Upper lobe of right lung (tissue), 1 donor: Measurements from ENCODE around the gene PLEKHM3. TPM values are rescaled to one million over a fixed set of nuclear protein-coding genes. Genes with fewer than 3 reads are reported as not detected.

ENCODE experiments used
- ATAC-seq: fragments of 200-7000 bp; cut with Tn5 transposase; one replicate; pipeline ENCODE4 v1.9.1; 2020; ENCODE audit warnings: mild to moderate bottlenecking, moderate library complexity
- DNase-seq: peaks from one replicate; pipeline ENCODE4 v3.0.0-alpha.2; 2020
- H3K27ac ChIP-seq: fragments of 200-600 bp; one replicate; pipeline ENCODE4 v1.8.0; 2022
- H3K27me3 ChIP-seq: fragments of 200-600 bp; one replicate; pipeline ENCODE4 v1.8.0; 2022; ENCODE audit warnings: mild to moderate bottlenecking
- H3K36me3 ChIP-seq: fragments of 200-600 bp; one replicate; pipeline ENCODE4 v1.8.0; 2022
- H3K4me1 ChIP-seq: fragments of 200-600 bp; one replicate; pipeline ENCODE4 v1.8.0; 2022
- H3K4me3 ChIP-seq: fragments of 200-600 bp; one replicate; pipeline ENCODE4 v1.8.0; 2022; ENCODE audit warnings: mild to moderate bottlenecking
- H3K9me3 ChIP-seq: fragments of 200-600 bp; one replicate; pipeline ENCODE4 v1.8.0; 2022
- intact Hi-C: fragments of 100-400 bp; cut with DNase I; formaldehyde crosslinking; loops from one replicate; pipeline ENCODE4 v1.11.0; 2022
- total RNA-seq: library from RNA; stranded (reverse); fragmentation: NEBNext Ultra II Directional; extraction: Animal tissue kit (Norgen Biotek cat#: 25700); gene quantifications from one replicate; pipeline ENCODE4 v1.2.1, GENCODE V29; 2021
- TF ChIP-seq, protein P1 (sequence below): fragments of 200-600 bp; IDR thresholded peaks from one replicate; pipeline ENCODE4 v1.8.0; 2022; ENCODE audit warnings: antibody characterized with exemption
- donor health status: DM: no; HTN: yes; CAD: no; lungs with severe emphysema.

PLEKHM3 gene
- total RNA-seq, 1 donor from 2014 or later, result 24.5 TPM

DNA sequence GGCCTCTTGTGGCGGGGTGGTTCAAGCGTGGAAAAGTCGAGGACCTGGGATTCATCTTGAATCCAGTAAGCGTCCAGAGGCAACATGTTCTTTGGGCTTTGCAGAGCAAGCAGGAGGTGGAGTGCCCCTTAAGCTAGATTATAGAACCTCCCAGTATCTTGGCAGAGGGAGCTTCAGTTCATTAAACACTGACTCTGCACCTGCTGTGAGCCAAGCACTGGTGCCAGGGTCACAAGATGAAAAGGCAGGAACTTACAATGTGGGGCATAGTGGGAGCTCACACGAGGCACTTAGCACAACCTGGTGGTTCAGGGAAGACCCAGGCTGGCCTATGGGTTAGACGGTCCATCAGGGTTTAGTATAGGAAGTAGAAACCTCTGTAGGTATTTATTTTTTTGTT is 248.2 kb downstream of the PLEKHM3 start:
- DNase-seq (no peak), ATAC-seq (no peak)
- Histone ChIP-seq H3K36me3 (no peaks in the 10 kb centered on the region), H3K4me1 (no peaks in the 10 kb centered on the region), H3K27me3 (no peaks in the 10 kb centered on the region), H3K27ac (no peak overlapping the region), H3K4me3 (no peak overlapping the region), H3K9me3 (no peaks in the 10 kb centered on the region)
- intact Hi-C loops, result no loop called here
- TF ChIP-seq, protein P1, sequence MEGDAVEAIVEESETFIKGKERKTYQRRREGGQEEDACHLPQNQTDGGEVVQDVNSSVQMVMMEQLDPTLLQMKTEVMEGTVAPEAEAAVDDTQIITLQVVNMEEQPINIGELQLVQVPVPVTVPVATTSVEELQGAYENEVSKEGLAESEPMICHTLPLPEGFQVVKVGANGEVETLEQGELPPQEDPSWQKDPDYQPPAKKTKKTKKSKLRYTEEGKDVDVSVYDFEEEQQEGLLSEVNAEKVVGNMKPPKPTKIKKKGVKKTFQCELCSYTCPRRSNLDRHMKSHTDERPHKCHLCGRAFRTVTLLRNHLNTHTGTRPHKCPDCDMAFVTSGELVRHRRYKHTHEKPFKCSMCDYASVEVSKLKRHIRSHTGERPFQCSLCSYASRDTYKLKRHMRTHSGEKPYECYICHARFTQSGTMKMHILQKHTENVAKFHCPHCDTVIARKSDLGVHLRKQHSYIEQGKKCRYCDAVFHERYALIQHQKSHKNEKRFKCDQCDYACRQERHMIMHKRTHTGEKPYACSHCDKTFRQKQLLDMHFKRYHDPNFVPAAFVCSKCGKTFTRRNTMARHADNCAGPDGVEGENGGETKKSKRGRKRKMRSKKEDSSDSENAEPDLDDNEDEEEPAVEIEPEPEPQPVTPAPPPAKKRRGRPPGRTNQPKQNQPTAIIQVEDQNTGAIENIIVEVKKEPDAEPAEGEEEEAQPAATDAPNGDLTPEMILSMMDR, result no peak

DNA sequence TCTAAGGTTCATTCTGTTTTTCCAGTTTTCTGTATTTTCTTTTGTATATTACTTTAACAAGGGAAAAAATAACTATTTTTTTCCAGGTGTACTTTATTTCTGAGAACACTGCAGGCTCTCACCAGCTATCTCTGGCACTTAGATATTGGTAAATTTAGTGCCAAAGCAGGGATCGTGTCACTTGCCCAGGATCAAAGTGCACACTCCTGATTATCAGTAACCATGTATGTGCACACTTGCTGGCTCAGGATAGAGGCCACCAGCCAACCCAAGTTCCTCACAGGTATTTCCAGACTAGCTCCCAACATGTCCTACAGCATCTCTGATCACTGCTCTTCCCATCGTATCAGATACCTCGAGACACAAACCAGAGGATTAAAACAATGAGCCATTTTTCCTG is 249.9 kb downstream of the PLEKHM3 start:
- H3K9me3 ChIP-seq, result no peaks in the 10 kb centered on the region
- ATAC-seq (no peak), DNase-seq (no peak)
- intact Hi-C loops, result no loop called here
- H3K27me3 ChIP-seq, result no peaks in the 10 kb centered on the region
- TF ChIP-seq, protein P1, result no peak
- no peak overlapping the region for H3K4me3 ChIP-seq
- H3K36me3 ChIP-seq, result no peaks in the 10 kb centered on the region
- no peak overlapping the region for H3K27ac ChIP-seq
- peaks cover 11% of the 10 kb centered on the region for H3K4me1 ChIP-seq

DNA sequence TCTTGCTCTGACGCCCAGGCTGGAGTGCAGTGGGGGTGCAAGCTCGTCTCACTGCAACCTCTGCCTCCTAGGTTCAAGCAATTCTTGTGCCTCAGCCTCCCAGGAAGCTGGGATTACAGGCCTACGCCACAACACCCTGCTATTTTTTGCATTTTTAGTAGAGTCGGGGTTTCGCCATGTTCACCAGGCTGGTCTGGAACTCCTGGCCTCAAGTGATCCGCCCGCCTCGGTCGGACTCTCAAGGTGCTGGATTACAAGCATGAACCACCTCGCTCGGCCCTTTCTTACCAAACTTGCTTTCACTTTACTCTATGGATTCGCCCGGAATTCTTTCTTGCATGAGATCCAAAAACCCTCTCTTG is 252.5 kb downstream of the PLEKHM3 start:
- no peaks in the 10 kb centered on the region for H3K36me3 ChIP-seq
- intact Hi-C loops, result no loop called here

DNA sequence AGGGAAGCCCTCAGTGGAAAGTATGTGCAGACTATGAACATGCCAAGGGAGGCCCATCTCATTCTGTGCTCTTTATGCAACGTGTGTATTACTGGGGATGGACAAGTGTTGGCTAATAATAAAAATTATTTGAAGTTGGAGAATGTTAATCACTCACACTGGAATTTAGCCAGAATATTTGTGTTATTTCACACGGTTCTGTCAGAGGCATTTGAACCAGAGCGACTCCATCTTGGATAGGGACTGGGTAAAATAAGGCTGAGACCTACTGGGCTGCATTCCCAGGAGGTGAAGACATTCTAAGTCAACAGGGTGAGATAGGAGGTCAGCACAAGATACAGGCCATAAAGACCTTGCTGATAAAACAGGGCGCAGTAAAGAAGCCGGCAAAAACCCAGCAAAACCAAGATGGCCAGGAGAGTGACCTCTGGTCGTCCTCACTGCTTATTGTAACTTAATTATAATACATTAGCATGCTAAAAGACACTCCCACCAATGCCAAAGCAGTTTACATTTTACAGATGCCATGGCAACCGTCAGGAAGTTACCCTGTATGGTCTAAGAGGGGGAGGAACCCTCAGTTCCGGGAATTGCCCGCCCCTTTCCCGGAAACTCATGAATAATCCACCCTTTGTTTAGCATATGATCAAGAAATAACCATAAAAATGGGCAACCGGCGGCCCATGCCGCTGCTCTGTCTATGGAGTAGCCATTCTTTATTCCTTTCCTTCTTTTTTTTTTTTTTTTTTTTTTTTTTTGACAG is 253.1 kb downstream of the PLEKHM3 start:
- Histone ChIP-seq H3K4me3 (no peak overlapping the region), H3K4me1 (peaks cover 19% of the 10 kb centered on the region), H3K9me3 (no peaks in the 10 kb centered on the region), H3K27ac (no peak overlapping the region), H3K36me3 (peaks cover 3% of the 10 kb centered on the region), H3K27me3 (no peaks in the 10 kb centered on the region)
- no peak for DNase-seq
- intact Hi-C loops, result no loop called here
- TF ChIP-seq, protein P1, result no peak
- no peak for ATAC-seq

More for the DNA sequence above, 252.5 kb downstream of the PLEKHM3 start:
- DNase-seq, result no peak
- Histone ChIP-seq H3K27ac (no peak overlapping the region), H3K4me3 (no peak overlapping the region), H3K27me3 (no peaks in the 10 kb centered on the region), H3K4me1 (peaks cover 17% of the 10 kb centered on the region), H3K9me3 (no peaks in the 10 kb centered on the region)
- no peak for ATAC-seq
- TF ChIP-seq, protein P1, result no peak

DNA sequence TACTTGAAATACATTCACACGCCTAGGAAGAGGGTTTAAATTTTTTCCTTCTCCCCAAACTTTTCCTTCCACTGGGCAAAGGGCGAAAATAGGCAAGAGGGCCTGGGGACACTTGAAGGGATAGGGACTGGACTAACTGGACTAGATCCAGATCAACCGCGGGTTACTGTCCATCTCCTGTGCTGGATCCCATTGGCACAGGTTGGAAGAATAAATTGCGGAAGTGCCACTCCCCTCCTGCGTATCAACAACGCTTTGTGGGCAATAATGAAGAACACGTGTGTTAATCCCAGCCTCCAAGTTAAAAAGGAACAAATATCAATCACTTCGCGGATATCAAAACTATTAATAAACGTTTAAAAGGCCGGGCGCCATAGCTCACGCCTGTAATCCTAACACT is 253.9 kb downstream of the PLEKHM3 start:
- H3K4me1 ChIP-seq, result peaks cover 19% of the 10 kb centered on the region
- ATAC-seq (no peak), DNase-seq (no peak)
- no peaks in the 10 kb centered on the region for H3K9me3 ChIP-seq
- intact Hi-C loops, result no loop called here
- H3K4me3 ChIP-seq, result peak overlapping the region; percentile 63
- TF ChIP-seq, protein P1, result no peak
- H3K27ac ChIP-seq, result peak overlapping the region; percentile 56
- peaks cover 7% of the 10 kb centered on the region for H3K36me3 ChIP-seq
- H3K27me3 ChIP-seq, result no peaks in the 10 kb centered on the region

Other genes with a start within 250 kb of the PLEKHM3 start
- not detected for gene CRYGD, start 99.0 kb upstream of the PLEKHM3 start, total RNA-seq
- gene CRYGC, start 104.3 kb upstream of the PLEKHM3 start, total RNA-seq, result not detected
- gene CRYGB, start 120.6 kb upstream of the PLEKHM3 start, total RNA-seq, result not detected
- gene CRYGA, start 138.1 kb upstream of the PLEKHM3 start, total RNA-seq, result not detected
- gene C2orf80, start 164.5 kb upstream of the PLEKHM3 start, total RNA-seq, result not detected
- gene IDH1, start 229.5 kb upstream of the PLEKHM3 start, total RNA-seq, result 116 TPM
- 32.5 TPM for gene PIKFYVE, start 240.7 kb upstream of the PLEKHM3 start, total RNA-seq